ENCODE results near the gene CD163L1.
"Not testable (repeated sequence)": the region's sequence is repeated elsewhere in the genome, so short reads cannot be mapped to it uniquely, and the experiment has no call there.

Gene CD163L1

GRCh38 chr12:7439579-7440505 lies 4.1 kb downstream of the CD163L1 start:
- no peak for TF ChIP-seq JUND (IDR thresholded peaks at IDR 0.05; ENCODE audit: low read depth)
- in situ Hi-C loops (cut with HindIII; ENCODE audit: low pct_unique_long_range_greater_than_20kb, low sequenced_read_pairs) = no loop called here
- DNase-seq (ENCODE audit: low read depth in 1 of 2, low spot score in 1 of 2) = no peak

DNA sequence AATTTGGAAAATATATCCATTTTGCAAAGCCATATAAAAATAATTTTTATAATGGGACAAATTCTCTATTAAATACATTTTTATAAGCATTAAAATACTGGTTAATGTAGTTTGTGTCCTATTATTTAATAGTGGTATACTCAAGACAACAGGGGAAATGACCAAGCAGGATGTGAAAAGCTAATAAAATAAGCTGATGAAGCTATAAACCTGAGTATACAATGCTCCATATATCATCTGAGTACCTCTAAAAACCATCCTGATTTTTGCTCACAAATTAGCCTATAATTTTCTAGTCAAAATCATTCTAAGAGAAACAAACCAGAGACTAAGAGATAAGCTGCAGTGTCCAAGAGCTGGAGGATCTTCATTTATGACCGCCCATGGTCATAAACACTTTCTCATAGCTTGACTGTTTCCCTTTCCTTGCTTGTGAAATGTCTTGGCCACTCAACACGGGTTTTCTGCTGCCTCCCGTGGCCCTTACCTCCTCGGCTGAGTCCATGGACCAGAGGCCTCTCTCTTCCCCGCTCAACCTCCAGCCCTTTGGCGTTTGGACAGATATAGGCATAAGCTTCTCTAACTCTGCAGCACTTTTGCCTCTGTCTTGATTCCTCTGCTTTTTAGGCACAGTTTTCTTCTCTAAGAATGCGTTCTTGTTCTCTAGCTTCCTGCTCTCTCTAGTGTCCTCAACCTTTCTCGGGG lies 5.5 kb downstream of the CD163L1 start:
- DNase-seq (ENCODE audit: low read depth in 1 of 2, low spot score in 1 of 2); in situ Hi-C loops (cut with HindIII; ENCODE audit: low pct_unique_long_range_greater_than_20kb, low sequenced_read_pairs): not testable (repeated sequence)

DNA sequence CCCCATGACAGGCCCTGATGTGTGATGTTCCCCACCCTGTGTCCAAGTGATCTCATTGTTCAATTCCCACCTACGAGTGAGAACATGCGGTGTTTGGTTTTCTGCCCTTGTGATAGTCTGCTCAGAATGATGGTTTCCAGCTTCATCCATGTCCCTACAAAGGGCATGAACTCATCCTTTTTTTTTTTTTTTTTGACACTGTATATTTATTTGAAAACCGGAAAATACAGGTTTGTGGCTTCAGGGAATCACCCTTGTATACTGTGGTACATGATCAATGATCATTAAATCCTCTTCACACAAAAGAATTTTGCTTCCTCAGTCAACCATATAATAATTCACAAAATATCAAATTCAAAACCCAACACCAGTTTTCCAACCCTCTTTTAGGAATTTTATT lies 6.5 kb downstream of the CD163L1 start:
- in situ Hi-C loops (cut with HindIII; ENCODE audit: low pct_unique_long_range_greater_than_20kb, low sequenced_read_pairs); DNase-seq (ENCODE audit: low read depth in 1 of 2, low spot score in 1 of 2): not testable (repeated sequence)

- TF ChIP-seq JUND (IDR thresholded peaks at IDR 0.05; ENCODE audit: low read depth) = no peak
- DNase-seq (ENCODE audit: low read depth in 1 of 2, low spot score in 1 of 2) = no peak
- in situ Hi-C loops (cut with HindIII; ENCODE audit: low pct_unique_long_range_greater_than_20kb, low sequenced_read_pairs) = no loop called here
These were observed 9.3 kb downstream of the CD163L1 start for GRCh38 chr12:7434670-7435069.

DNA sequence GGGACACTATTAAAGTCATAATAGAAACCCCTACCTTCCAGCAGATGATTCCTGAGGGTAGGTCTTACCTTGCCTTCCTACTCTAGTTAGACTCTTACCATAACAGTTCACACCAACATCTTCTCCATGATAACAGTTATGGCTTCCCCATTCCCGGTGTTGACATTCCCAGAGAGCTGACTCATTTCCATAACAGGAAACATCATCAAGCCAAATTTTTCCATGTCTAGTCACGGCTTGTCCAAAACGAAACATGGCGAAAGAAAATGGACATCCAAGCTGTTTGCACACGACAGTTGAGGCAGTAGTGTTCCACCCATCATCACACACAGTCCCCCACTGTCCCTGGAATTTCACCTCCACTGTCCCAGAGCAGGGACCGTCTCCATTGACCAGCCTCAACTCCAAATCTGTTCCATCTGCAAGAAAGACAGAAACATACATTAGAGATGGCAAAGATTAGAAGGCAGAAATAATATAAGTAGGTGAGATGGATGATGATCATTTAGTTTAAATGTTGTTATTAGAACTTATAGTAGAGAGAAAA lies 10.6 kb downstream of the CD163L1 start:
- in situ Hi-C loops (cut with HindIII; ENCODE audit: low pct_unique_long_range_greater_than_20kb, low sequenced_read_pairs) = no loop called here
- no peak for DNase-seq (ENCODE audit: low read depth in 1 of 2, low spot score in 1 of 2)
- no peak for TF ChIP-seq JUND (IDR thresholded peaks at IDR 0.05; ENCODE audit: low read depth)

- no peak for DNase-seq (ENCODE audit: low read depth in 1 of 2, low spot score in 1 of 2)
- TF ChIP-seq JUND (IDR thresholded peaks at IDR 0.05; ENCODE audit: low read depth) = no peak
- in situ Hi-C loops (cut with HindIII; ENCODE audit: low pct_unique_long_range_greater_than_20kb, low sequenced_read_pairs) = no loop called here
These were observed 11.8 kb downstream of the CD163L1 start for GRCh38 chr12:7431993-7432685.

GRCh38 chr12:7411343-7411742 lies 32.6 kb downstream of the CD163L1 start:
- in situ Hi-C loops (cut with HindIII; ENCODE audit: low pct_unique_long_range_greater_than_20kb, low sequenced_read_pairs) = no loop called here
- DNase-seq (ENCODE audit: low read depth in 1 of 2, low spot score in 1 of 2) = no peak
- TF ChIP-seq JUND (IDR thresholded peaks at IDR 0.05; ENCODE audit: low read depth) = no peak

DNA sequence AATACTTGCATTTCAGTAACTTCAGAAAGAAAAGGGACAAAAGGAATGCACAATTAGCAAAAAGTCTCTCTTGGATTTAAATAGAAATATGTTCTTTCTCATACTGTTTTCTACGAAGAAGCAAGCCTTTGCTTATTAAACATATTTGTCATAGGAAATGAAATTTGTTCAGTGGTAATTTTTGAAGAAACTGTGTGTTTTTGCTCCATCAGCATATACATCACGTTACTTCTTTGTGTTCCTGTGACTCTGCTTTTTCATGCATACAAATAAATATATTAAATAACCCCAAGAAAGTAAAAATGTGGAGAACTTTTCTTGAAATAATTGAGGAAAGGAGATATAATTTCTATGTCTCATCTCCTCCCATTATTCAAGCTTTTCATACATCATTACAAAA lies 39.7 kb downstream of the CD163L1 start:
- no peak for DNase-seq (ENCODE audit: low read depth in 1 of 2, low spot score in 1 of 2)
- TF ChIP-seq JUND (IDR thresholded peaks at IDR 0.05; ENCODE audit: low read depth) = no peak
- in situ Hi-C loops (cut with HindIII; ENCODE audit: low pct_unique_long_range_greater_than_20kb, low sequenced_read_pairs) = no loop called here

- no peak for DNase-seq (ENCODE audit: low read depth in 1 of 2, low spot score in 1 of 2)
- TF ChIP-seq JUND (IDR thresholded peaks at IDR 0.05; ENCODE audit: low read depth) = no peak
- in situ Hi-C loops (cut with HindIII; ENCODE audit: low pct_unique_long_range_greater_than_20kb, low sequenced_read_pairs) = no loop called here
These were observed 40.5 kb downstream of the CD163L1 start for GRCh38 chr12:7403466-7403865.

- no peak for DNase-seq (ENCODE audit: low read depth in 1 of 2, low spot score in 1 of 2)
- in situ Hi-C loops (cut with HindIII; ENCODE audit: low pct_unique_long_range_greater_than_20kb, low sequenced_read_pairs) = no loop called here
- TF ChIP-seq JUND (IDR thresholded peaks at IDR 0.05; ENCODE audit: low read depth) = no peak
These were observed 44.9 kb downstream of the CD163L1 start for GRCh38 chr12:7399089-7399488.

DNA sequence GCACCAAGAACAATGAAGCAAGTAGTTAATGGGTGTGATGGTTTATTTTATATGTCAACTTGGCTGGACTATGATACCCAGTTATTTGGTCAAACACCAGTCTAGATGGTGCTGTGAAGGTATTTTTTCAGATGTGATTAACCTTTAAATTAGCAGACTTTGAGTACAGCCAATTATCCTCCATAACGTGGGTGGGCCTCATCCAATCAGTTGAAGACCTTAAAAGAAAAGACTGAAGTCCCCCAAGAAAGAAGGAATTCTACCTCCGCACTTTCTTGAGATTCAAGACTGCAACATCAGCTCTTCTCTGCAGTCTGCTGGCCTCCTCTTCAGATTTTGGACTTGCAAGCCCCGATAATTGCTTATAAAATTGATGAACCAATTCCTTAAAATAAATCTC lies 47.5 kb downstream of the CD163L1 start:
- TF ChIP-seq JUND (IDR thresholded peaks at IDR 0.05; ENCODE audit: low read depth) = no peak
- in situ Hi-C loops (cut with HindIII; ENCODE audit: low pct_unique_long_range_greater_than_20kb, low sequenced_read_pairs) = no loop called here
- no peak for DNase-seq (ENCODE audit: low read depth in 1 of 2, low spot score in 1 of 2)

GRCh38 chr12:7395950-7396349 lies 48.0 kb downstream of the CD163L1 start:
- in situ Hi-C loops (cut with HindIII; ENCODE audit: low pct_unique_long_range_greater_than_20kb, low sequenced_read_pairs) = no loop called here
- TF ChIP-seq JUND (IDR thresholded peaks at IDR 0.05; ENCODE audit: low read depth) = no peak
- no peak for DNase-seq (ENCODE audit: low read depth in 1 of 2, low spot score in 1 of 2)

DNA sequence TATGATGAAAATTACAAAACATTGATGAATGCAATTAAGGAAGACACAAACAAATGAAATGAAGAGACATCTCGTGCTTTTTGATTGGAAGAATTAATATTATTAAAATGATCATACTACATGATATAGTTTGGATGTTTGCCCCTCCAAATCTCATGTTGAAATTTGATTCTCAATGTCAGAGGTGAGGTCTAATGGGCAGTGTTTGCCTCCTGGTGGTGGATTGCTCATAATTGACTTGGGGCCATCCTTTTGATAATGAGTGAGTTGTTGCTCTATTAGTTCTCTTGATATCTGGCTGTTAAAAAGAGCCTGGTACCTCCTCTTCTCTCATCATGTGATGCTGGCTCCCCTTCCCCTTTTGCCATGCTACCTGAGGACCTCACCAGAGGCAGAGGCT lies 56.7 kb downstream of the CD163L1 start:
- no peak for DNase-seq (ENCODE audit: low read depth in 1 of 2, low spot score in 1 of 2)
- in situ Hi-C loops (cut with HindIII; ENCODE audit: low pct_unique_long_range_greater_than_20kb, low sequenced_read_pairs) = no loop called here
- no peak for TF ChIP-seq JUND (IDR thresholded peaks at IDR 0.05; ENCODE audit: low read depth)

Data from T47D (cell line).